ENCODE measurements around the gene CTNNB1. TPM values are rescaled to one million over a fixed set of nuclear protein-coding genes. Genes with fewer than 3 reads are reported as not detected.

CTNNB1 gene
- total and polyA plus RNA-seq, 2 of the 4 experiments (the other 2 are of a cell fraction) = 364 to 1,677 TPM

- no peaks in the 10 kb centered on the region for H3K36me3 ChIP-seq (ENCODE audit: control insufficient read depth, insufficient read depth, low read length)
- in situ Hi-C loops (cut with MboI; ENCODE audit: low sequenced_read_pairs) = loop anchor here (25.0 kb wide), 1 partner anchor 841 kb away; no protein-coding TSS in a partner anchor
- no peak overlapping the region for H3K27ac ChIP-seq (ENCODE audit: insufficient read depth, low read length)
- no peaks in the 10 kb centered on the region for H3K79me1 ChIP-seq (ENCODE audit: low read depth in 1 of 2, low read length in 2 of 2)
- no peak overlapping the region for H3K23ac ChIP-seq (ENCODE audit: low read depth, low read length)
- no peak overlapping the region for H3K9ac ChIP-seq (ENCODE audit: low read depth, low read length)
- intact Hi-C loops (cut with micrococcal nuclease) = no loop called here
- no peak overlapping the region for H3K56ac ChIP-seq (ENCODE audit: extremely low read depth, insufficient read depth, low read length)
- no peak overlapping the region for H4K8ac ChIP-seq (ENCODE audit: low read depth in 2 of 2, low read length in 2 of 2)
- H4K20me1 ChIP-seq (ENCODE audit: insufficient read depth, low read length) = no peaks in the 10 kb centered on the region
- BruUV-seq (replicated peaks) = no TSS peak
- H2AFZ ChIP-seq (replicated peaks; ENCODE audit: low read length, poor library complexity) = no peak overlapping the region
- peaks cover 13% of the 10 kb centered on the region for H3K27me3 ChIP-seq (ENCODE audit: control insufficient read depth, insufficient read depth, low read length)
- H3K18ac ChIP-seq (ENCODE audit: low read depth, low read length) = no peak overlapping the region
- H3K9me1 ChIP-seq (ENCODE audit: insufficient read depth, low read length) = no peaks in the 10 kb centered on the region
- H2BK20ac ChIP-seq (ENCODE audit: low read depth, low read length) = no peak overlapping the region
- ChIA-PET CTCF (no interaction called here), POLR2A (ENCODE audit: unreplicated experiment) (no interaction called here)
- no peak overlapping the region for H2BK5ac ChIP-seq (ENCODE audit: low read depth, low read length, poor library complexity, severe bottlenecking)
- WGBS, 2 experiments (ENCODE audit: extremely low coverage in 2 of 2, insufficient read length in 1 of 2) = no CpG with 5 or more reads among the region's 2 CpGs
- H4K91ac ChIP-seq (ENCODE audit: insufficient read depth, low read depth, low read length) = no peak overlapping the region
- no peak overlapping the region for H3K4me2 ChIP-seq (ENCODE audit: low read depth, low read length)
- no peak for DNase-seq
- no peak overlapping the region for H2AK5ac ChIP-seq (ENCODE audit: low read depth, low read length)
- no peak overlapping the region for H3K14ac ChIP-seq (replicated peaks; ENCODE audit: low read depth, low read length)
- no peak for ATAC-seq (ENCODE audit: low read depth)
- H2AK9ac ChIP-seq (replicated peaks; ENCODE audit: low read depth, low read length, poor library complexity) = no peak overlapping the region
- no peak overlapping the region for H3K4ac ChIP-seq (ENCODE audit: low read depth, low read length)
- dilution Hi-C loops (cut with HindIII; ENCODE audit: low sequenced_read_pairs, unreplicated experiment) = no loop called here
- TF ChIP-seq SMC3 (IDR thresholded peaks at IDR 0.05; ENCODE audit: low read depth, low read length) = no peak
- TF ChIP-seq NFE2L2 (IDR thresholded peaks at IDR 0.05; ENCODE audit: low read depth, low read length) = no peak
- TF ChIP-seq MAFK (IDR thresholded peaks at IDR 0.05; ENCODE audit: low read depth, low read length) = no peak
- TF ChIP-seq MXI1 (IDR thresholded peaks at IDR 0.05; ENCODE audit: borderline replicate concordance, low read depth, low read length) = no peak
- no peak for TF ChIP-seq RAD21 (IDR thresholded peaks at IDR 0.05; ENCODE audit: low read length)
- TF ChIP-seq RFX5 (IDR thresholded peaks at IDR 0.05; ENCODE audit: low read depth, low read length) = no peak
- TF ChIP-seq ELK1 (IDR thresholded peaks at IDR 0.05; ENCODE audit: borderline replicate concordance, low read depth, low read length) = no peak
- no peak for TF ChIP-seq FOS (IDR thresholded peaks at IDR 0.05; ENCODE audit: low read depth, low read length)
- TF ChIP-seq RCOR1 (IDR thresholded peaks at IDR 0.05; ENCODE audit: insufficient replicate concordance, low read length) = no peak
- no peak overlapping the region for H2BK15ac ChIP-seq (ENCODE audit: low read depth, low read length)
- H3K4me1 ChIP-seq (ENCODE audit: control insufficient read depth, insufficient read depth, low read length) = no peaks in the 10 kb centered on the region; the same call in 1 of the 2 replicates
- H3K9me3 ChIP-seq (ENCODE audit: control insufficient read depth, insufficient read depth, low read length) = no peaks in the 10 kb centered on the region
- H3K4me3 ChIP-seq (ENCODE audit: insufficient read depth, low read depth, low read length) = no peak overlapping the region
- H4K5ac ChIP-seq (ENCODE audit: low read depth, low read length) = no peak overlapping the region
- H2BK120ac ChIP-seq (ENCODE audit: low read depth, low read length) = no peak overlapping the region
These were observed 20.7 kb upstream of the CTNNB1 start for GRCh38 chr3:41178576-41178975.
